Keratinocyte (primary cell): ENCODE data around the gene SYDE1. TPM values are rescaled to one million over a fixed set of nuclear protein-coding genes. Genes with fewer than 3 reads are reported as not detected.
"Not testable (repeated sequence)": the region's sequence is repeated elsewhere in the genome, so short reads cannot be mapped to it uniquely, and the experiment has no call there.

ENCODE experiments used
- DNase-seq: peaks from one replicate; pipeline ENCODE4 v3.0.0-alpha.2; 2011; ENCODE audit warnings: low read depth, missing footprints, low spot score
- FAIRE-seq: peaks from 2 replicates; lab custom pipeline; 2011; peaks lifted over from hg19 to GRCh38; lab: Jason Lieb, UNC
- H2AFZ ChIP-seq: 2 replicates; pipeline ENCODE4 v1.6.0; 2012; ENCODE audit warnings: low read length, control low read depth, inconsistent platforms; ENCODE audit not compliant: control insufficient read depth
- H3K27ac ChIP-seq: 2 replicates; pipeline ENCODE4 v1.5.1; 2011; ENCODE audit warnings: low read length; ENCODE audit not compliant: control insufficient read depth, insufficient read depth
- H3K27me3 ChIP-seq: 3 replicates; pipeline ENCODE4 v1.6.0; 2011; ENCODE audit warnings: low read length; ENCODE audit not compliant: control insufficient read depth, insufficient read depth; ENCODE audit errors: extremely low read depth
- H3K36me3 ChIP-seq, 2 experiments: 2 replicates in 1 of 2; 3 replicates in 1 of 2; pipeline ENCODE4 v1.5.1; 2011; ENCODE audit warnings: low read length in 2 of 2, mild to moderate bottlenecking in 1 of 2; ENCODE audit not compliant: control insufficient read depth in 2 of 2, insufficient read depth in 2 of 2; ENCODE audit errors: extremely low read depth in 1 of 2
- H3K4me1 ChIP-seq: 3 replicates; pipeline ENCODE4 v1.5.1; 2011; ENCODE audit warnings: low read length; ENCODE audit not compliant: control insufficient read depth, insufficient read depth; ENCODE audit errors: extremely low read depth
- H3K4me2 ChIP-seq: 3 replicates; pipeline ENCODE4 v1.6.0; 2011; ENCODE audit warnings: low read depth, low read length; ENCODE audit not compliant: control insufficient read depth, insufficient read depth; ENCODE audit errors: extremely low read depth
- H3K4me3 ChIP-seq, 3 experiments: fragments of 200-600 bp in 1 of 3; sonication (generic) in 1 of 3; 2 replicates in 2 of 3; 3 replicates in 1 of 3; pipeline ENCODE4 v1.5.1; 2011 to 2016; ENCODE audit warnings: low read length in 3 of 3, mild to moderate bottlenecking in 3 of 3, control low read depth in 2 of 3, inconsistent platforms in 1 of 3, low read depth in 1 of 3, mixed read lengths in 1 of 3, mixed run types in 1 of 3, moderate library complexity in 1 of 3; ENCODE audit not compliant: control insufficient read depth in 2 of 3, insufficient read depth in 2 of 3; ENCODE audit errors: extremely low read depth in 1 of 3
- H3K79me2 ChIP-seq: 2 replicates; pipeline ENCODE4 v1.6.0; 2012; ENCODE audit warnings: low read length; ENCODE audit not compliant: control insufficient read depth, insufficient read depth
- H3K9ac ChIP-seq: 3 replicates; pipeline ENCODE4 v1.6.0; 2011; ENCODE audit warnings: low read length; ENCODE audit not compliant: control insufficient read depth, insufficient read depth; ENCODE audit errors: extremely low read depth
- H3K9me1 ChIP-seq: 3 replicates; pipeline ENCODE4 v1.6.0; 2011; ENCODE audit warnings: low read length; ENCODE audit not compliant: control insufficient read depth, insufficient read depth; ENCODE audit errors: extremely low read depth
- H3K9me3 ChIP-seq: 2 replicates; pipeline ENCODE4 v1.5.1; 2012; ENCODE audit warnings: low read depth, low read length; ENCODE audit not compliant: control insufficient read depth
- H4K20me1 ChIP-seq: 3 replicates; pipeline ENCODE4 v1.6.0; 2011; ENCODE audit warnings: low read length; ENCODE audit not compliant: control insufficient read depth, insufficient read depth; ENCODE audit errors: extremely low read depth
- CTCF ChIP-seq, 3 experiments: IDR thresholded peaks in 1 of 3; conservative IDR thresholded peaks in 1 of 3; optimal IDR thresholded peaks in 1 of 3; 2 replicates in 2 of 3; 3 replicates in 1 of 3; pipeline versions ENCODE3 to v1.5.1; 2011; ENCODE audit warnings: low read length in 3 of 3, mild to moderate bottlenecking in 3 of 3, moderate library complexity in 2 of 3, control low read depth in 1 of 3, inconsistent platforms in 1 of 3; ENCODE audit not compliant: insufficient read depth in 2 of 3; ENCODE audit errors: extremely low read depth in 1 of 3
- EZH2 ChIP-seq: IDR thresholded peaks from one replicate; pipeline ENCODE4 v1.6.1; 2012; ENCODE audit warnings: inconsistent platforms, mild to moderate bottlenecking, low read length, moderate library complexity
- dilution Hi-C: fragments of 300-500 bp; cut with MboI; formaldehyde crosslinking; loops from one replicate; pipeline ENCODE4 v1.7.0; 2020; ENCODE audit warnings: low sequenced_read_pairs; ENCODE audit not compliant: extremely low pct_ligation_motif_present
- polyA plus RNA-seq, 5 experiments: library from polyadenylated mRNA; depleted of rRNA in 3 of 5; stranded (reverse) in 3 of 5; stranded (forward) in 1 of 5; unstranded in 1 of 5; fragments of >200 nt; gene quantifications; 1 replicate in 1 of 5; 2 replicates in 3 of 5; 3 replicates in 1 of 5; pipeline versions ENCODE4 v1.2.1 to v1.2.3, GENCODE V29; 2011 to 2012; ENCODE audit warnings: missing spikeins in 2 of 5, low read depth in 1 of 5, low replicate concordance in 1 of 5

The SYDE1 gene
- polyA plus RNA-seq, 1 donor (not counting 4 experiments of a cell fraction or from before 2014, with no cell fraction given), result 5.8 TPM

- dilution Hi-C loops, result no loop called here
- no peak for FAIRE-seq
These were observed 14.2 kb upstream of the SYDE1 start for GRCh38 chr19:15093001-15093400.

GRCh38 chr19:15096223-15096622 is 11.0 kb upstream of the SYDE1 start:
- DNase-seq (no peak), FAIRE-seq (no peak)
- no peaks in the 10 kb centered on the region for H3K27me3 ChIP-seq
- H2AFZ ChIP-seq, result no peak overlapping the region
- H4K20me1 ChIP-seq, result no peaks in the 10 kb centered on the region
- no peaks in the 10 kb centered on the region for H3K9me1 ChIP-seq
- no peak overlapping the region for H3K4me3 ChIP-seq
- dilution Hi-C loops, result no loop called here
- TF ChIP-seq EZH2, result no peak
- no peak for TF ChIP-seq CTCF (optimal IDR thresholded peaks at IDR 0.05 in 1 of 3, IDR thresholded peaks at IDR 0.05 in 1 of 3, conservative IDR thresholded peaks at IDR 0.05 in 1 of 3; ENCODE audit: extremely low read depth in 1 of 3, insufficient read depth in 2 of 3, low read length in 3 of 3)
- H3K27ac ChIP-seq, result no peak overlapping the region
- no peaks in the 10 kb centered on the region for H3K79me2 ChIP-seq
- no peak overlapping the region for H3K9ac ChIP-seq
- no peak overlapping the region for H3K4me2 ChIP-seq
- no peaks in the 10 kb centered on the region for H3K36me3 ChIP-seq
- H3K4me1 ChIP-seq, result peaks cover 6% of the 10 kb centered on the region
- no peaks in the 10 kb centered on the region for H3K9me3 ChIP-seq

More at GRCh38 chr19:15093001-15093400, 14.2 kb upstream of the SYDE1 start:
- H3K27ac ChIP-seq, result no peak overlapping the region
- no peak for DNase-seq
- no peaks in the 10 kb centered on the region for H3K36me3 ChIP-seq
- no peaks in the 10 kb centered on the region for H3K27me3 ChIP-seq
- H3K4me1 ChIP-seq, result peaks cover under 1% of the 10 kb centered on the region
- H3K9ac ChIP-seq, result no peak overlapping the region
- no peak for TF ChIP-seq EZH2
- no peak for TF ChIP-seq CTCF (optimal IDR thresholded peaks at IDR 0.05 in 1 of 3, IDR thresholded peaks at IDR 0.05 in 1 of 3, conservative IDR thresholded peaks at IDR 0.05 in 1 of 3; ENCODE audit: extremely low read depth in 1 of 3, insufficient read depth in 2 of 3, low read length in 3 of 3)
- no peak overlapping the region for H2AFZ ChIP-seq
- no peaks in the 10 kb centered on the region for H3K9me3 ChIP-seq
- H3K4me3 ChIP-seq, result no peak overlapping the region
- no peak overlapping the region for H3K4me2 ChIP-seq
- no peaks in the 10 kb centered on the region for H3K9me1 ChIP-seq
- H3K79me2 ChIP-seq, result no peaks in the 10 kb centered on the region
- H4K20me1 ChIP-seq, result no peaks in the 10 kb centered on the region

- H3K4me1 ChIP-seq, H4K20me1 ChIP-seq, H3K4me3 ChIP-seq, DNase-seq, H3K79me2 ChIP-seq, H3K9ac ChIP-seq, FAIRE-seq, dilution Hi-C loops, H2AFZ ChIP-seq, H3K27me3 ChIP-seq, H3K9me1 ChIP-seq, H3K36me3 ChIP-seq, H3K27ac ChIP-seq, H3K4me2 ChIP-seq, H3K9me3 ChIP-seq: not testable (repeated sequence)
These were observed 9.2 kb upstream of the SYDE1 start for GRCh38 chr19:15097980-15098379.
